Measurements from ENCODE around the gene KRTAP5-9. TPM values are rescaled to one million over a fixed set of nuclear protein-coding genes. Genes with fewer than 3 reads are reported as not detected.

KRTAP5-9 gene
- total and polyA plus RNA-seq, 10 of the 15 experiments (the other 5 are each of a cell fraction or from before 2014, with no cell fraction given): 0.06 to 0.38 (median 0.19) TPM; not detected in 4

GRCh38 chr11:71555508-71555907, 7.3 kb downstream of the KRTAP5-9 start (continued):
- no peak for TF ChIP-seq ZNF384 (IDR thresholded peaks at IDR 0.05; ENCODE audit: borderline replicate concordance, low read depth, low read length)
- no peak for TF ChIP-seq NR2F1 (conservative IDR thresholded peaks at IDR 0.05)
- no peak for TF ChIP-seq RUNX3 (IDR thresholded peaks at IDR 0.05; ENCODE audit: low read length)
- no peak for TF ChIP-seq GABPA (IDR thresholded peaks at IDR 0.05; ENCODE audit: low read depth)
- no peak for TF ChIP-seq E4F1 (IDR thresholded peaks at IDR 0.05; ENCODE audit: borderline replicate concordance, partially characterized antibody)
- no peak for TF ChIP-seq SUZ12 (IDR thresholded peaks at IDR 0.05; ENCODE audit: unreplicated experiment)
- TF ChIP-seq ZNF217 (IDR thresholded peaks at IDR 0.05): no peak
- TF ChIP-seq DPF2 (IDR thresholded peaks at IDR 0.05): no peak

DNA sequence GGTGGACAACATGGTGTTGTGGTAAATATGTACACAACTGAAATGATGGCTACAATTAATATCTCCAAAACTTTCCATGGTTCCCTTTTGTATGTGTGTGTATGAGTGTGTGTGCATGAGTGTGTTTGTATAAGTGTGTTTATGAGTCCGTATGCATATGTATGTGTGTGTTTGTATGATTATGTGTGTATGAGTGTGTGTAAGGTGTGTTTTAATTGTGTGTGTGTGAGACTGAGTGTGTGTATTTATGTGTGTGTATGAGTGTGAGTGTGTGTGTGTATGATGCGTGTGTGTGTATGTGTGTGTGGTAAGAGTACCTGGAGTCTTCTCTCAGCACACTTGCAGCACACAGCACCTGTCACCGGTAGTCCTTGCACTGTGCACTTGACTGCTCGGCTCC, 7.8 kb downstream of the KRTAP5-9 start:
- no peak for FAIRE-seq
- no peak overlapping the region for H2AFZ ChIP-seq (ENCODE audit: control insufficient read depth, low read depth, low read length)
- CTCF ChIA-PET: no interaction called here

More for the DNA sequence above, 7.8 kb downstream of the KRTAP5-9 start:
- ChIA-PET RAD21 (ENCODE audit: unreplicated experiment) (no interaction called here), POLR2A (no interaction called here), SMC1A (ENCODE audit: uncharacterized antibody, unreplicated experiment) (no interaction called here)
- ATAC-seq (no peak), DNase-seq (ENCODE audit: low read depth, low spot score) (no peak)
- Histone ChIP-seq H3K79me2 (ENCODE audit: control insufficient read depth, insufficient read depth, low read length) (no peaks in the 10 kb centered on the region), H3K27me3 (replicated peaks in 1 of 2; ENCODE audit: control insufficient read depth in 2 of 2, insufficient read depth in 2 of 2, low read length in 1 of 2) (no peaks in the 10 kb centered on the region), H3K36me3 (ENCODE audit: control insufficient read depth in 2 of 2, insufficient read depth in 2 of 2, low read length in 1 of 2) (no peaks in the 10 kb centered on the region), H4K20me1 (ENCODE audit: control insufficient read depth, insufficient read depth) (no peaks in the 10 kb centered on the region), H3K4me2 (ENCODE audit: control insufficient read depth, insufficient read depth) (no peak overlapping the region), H3K27ac (ENCODE audit: control insufficient read depth, insufficient read depth) (no peak overlapping the region), H3K4me3 (no peak overlapping the region), H3K9ac (ENCODE audit: control insufficient read depth, insufficient read depth, low read length) (no peak overlapping the region), H3K4me1 (ENCODE audit: control insufficient read depth, insufficient read depth, low read length) (peaks cover 5% of the 10 kb centered on the region; the same call in 1 of the 2 replicates), H3K9me3 (replicated peaks; ENCODE audit: control insufficient read depth, insufficient read depth, low read length) (no peaks in the 10 kb centered on the region)
- 70% methylated on average over 4 of the region's 4 CpGs for WGBS (ENCODE audit: insufficient coverage, insufficient replicate concordance, low lambda C conversion rate, missing lambda C conversion rate)
- in situ Hi-C loops (cut with MboI): no loop called here
- TF ChIP-seq, protein P1, sequence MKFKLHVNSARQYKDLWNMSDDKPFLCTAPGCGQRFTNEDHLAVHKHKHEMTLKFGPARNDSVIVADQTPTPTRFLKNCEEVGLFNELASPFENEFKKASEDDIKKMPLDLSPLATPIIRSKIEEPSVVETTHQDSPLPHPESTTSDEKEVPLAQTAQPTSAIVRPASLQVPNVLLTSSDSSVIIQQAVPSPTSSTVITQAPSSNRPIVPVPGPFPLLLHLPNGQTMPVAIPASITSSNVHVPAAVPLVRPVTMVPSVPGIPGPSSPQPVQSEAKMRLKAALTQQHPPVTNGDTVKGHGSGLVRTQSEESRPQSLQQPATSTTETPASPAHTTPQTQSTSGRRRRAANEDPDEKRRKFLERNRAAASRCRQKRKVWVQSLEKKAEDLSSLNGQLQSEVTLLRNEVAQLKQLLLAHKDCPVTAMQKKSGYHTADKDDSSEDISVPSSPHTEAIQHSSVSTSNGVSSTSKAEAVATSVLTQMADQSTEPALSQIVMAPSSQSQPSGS (IDR thresholded peaks at IDR 0.05; ENCODE audit: low read length): no peak
- TF ChIP-seq EZH2 (IDR thresholded peaks at IDR 0.05; ENCODE audit: borderline replicate concordance, control insufficient read depth, low read depth, low read length): no peak
- no peak for TF ChIP-seq ZNF622 (IDR thresholded peaks at IDR 0.05)
- peak; percentile 22 for TF ChIP-seq BCL3 (IDR thresholded peaks at IDR 0.05; ENCODE audit: borderline replicate concordance, insufficient read depth, low read depth, low read length, poor library complexity, severe bottlenecking)
- intact Hi-C loops (cut with micrococcal nuclease; ENCODE audit: unreplicated experiment): no loop called here
- BruUV-seq (replicated peaks): no TSS peak

All from GM12878 (cell line).